Dedifferentiated amniotic fluid mesenchymal stem cell (primary cell): ENCODE data around the gene FSCN2.
A peak's percentile ranks its signal among the peaks of the same experiment; 100 is the strongest.

Source experiments
- DNase-seq: peaks from one replicate; pipeline ENCODE4 v3.0.0-alpha.2; 2016; ENCODE audit errors: extremely low spot score

FSCN2 gene

GRCh38 chr17:81557276-81558114, 29.3 kb downstream of the FSCN2 start:
- no peak for DNase-seq

- no peak for DNase-seq
These were observed 29.9 kb downstream of the FSCN2 start for GRCh38 chr17:81558115-81558468.

- DNase-seq: no peak
These were observed 31.0 kb downstream of the FSCN2 start for GRCh38 chr17:81558941-81559806.

- DNase-seq: no peak
These were observed 33.3 kb downstream of the FSCN2 start for GRCh38 chr17:81561494-81561885.

- DNase-seq: no peak
These were observed 35.8 kb downstream of the FSCN2 start for GRCh38 chr17:81563861-81564586.

- no peak for DNase-seq
These were observed 36.6 kb downstream of the FSCN2 start for GRCh38 chr17:81564778-81565177.

GRCh38 chr17:81565231-81565630, 37.1 kb downstream of the FSCN2 start:
- DNase-seq: no peak

GRCh38 chr17:81566461-81567126, 38.4 kb downstream of the FSCN2 start:
- DNase-seq: peak; percentile 91

- no peak for DNase-seq
These were observed 39.0 kb downstream of the FSCN2 start for GRCh38 chr17:81567191-81567590.

GRCh38 chr17:81568416-81568815, 40.2 kb downstream of the FSCN2 start:
- DNase-seq: no peak

GRCh38 chr17:81569986-81570514, 41.9 kb downstream of the FSCN2 start:
- no peak for DNase-seq

- no peak for DNase-seq
These were observed 42.8 kb downstream of the FSCN2 start for GRCh38 chr17:81570964-81571363.

GRCh38 chr17:81572563-81573168, 44.5 kb downstream of the FSCN2 start:
- no peak for DNase-seq

GRCh38 chr17:81573794-81574642, 45.8 kb downstream of the FSCN2 start:
- DNase-seq: no peak

GRCh38 chr17:81574643-81574956, 46.4 kb downstream of the FSCN2 start:
- no peak for DNase-seq

GRCh38 chr17:81575836-81576235, 47.7 kb downstream of the FSCN2 start:
- no peak for DNase-seq

- peak; percentile 78 for DNase-seq
These were observed 48.6 kb downstream of the FSCN2 start for GRCh38 chr17:81576621-81577277.

GRCh38 chr17:81577278-81578000, 49.3 kb downstream of the FSCN2 start:
- DNase-seq: no peak

GRCh38 chr17:81578038-81578441, 49.9 kb downstream of the FSCN2 start:
- no peak for DNase-seq
